Erythroblast (primary cell): ENCODE measurements around the gene TCF3.

Source experiments
- GATA1 ChIP-seq: IDR thresholded peaks from 2 replicates; pipeline ENCODE4 v1.6.1; 2011; ENCODE audit warnings: low read depth, mild to moderate bottlenecking, control low read depth, low read length, moderate library complexity
- POLR2A ChIP-seq: IDR thresholded peaks from 2 replicates; pipeline ENCODE4 v1.6.1; 2011; ENCODE audit warnings: mild to moderate bottlenecking, low read length

- TF ChIP-seq POLR2A (peak; percentile 43), GATA1 (no peak)
These were observed 19.8 kb downstream of the TCF3 start for GRCh38 chr19:1632462-1633268.
